GM21390 (cell line): ENCODE measurements around the gene BRSK2.
"Not testable (repeated sequence)": the region's sequence is repeated elsewhere in the genome, so short reads cannot be mapped to it uniquely, and the experiment has no call there.

Experiments used
- ATAC-seq: cut with Tn5 transposase; IDR thresholded peaks from one replicate; pipeline ENCODE4 v1.9.1; 2021; ENCODE audit not compliant: unreplicated experiment

BRSK2 gene

GRCh38 chr11:1407668-1408067 is 17.9 kb downstream of the BRSK2 start:
- ATAC-seq: no peak

DNA sequence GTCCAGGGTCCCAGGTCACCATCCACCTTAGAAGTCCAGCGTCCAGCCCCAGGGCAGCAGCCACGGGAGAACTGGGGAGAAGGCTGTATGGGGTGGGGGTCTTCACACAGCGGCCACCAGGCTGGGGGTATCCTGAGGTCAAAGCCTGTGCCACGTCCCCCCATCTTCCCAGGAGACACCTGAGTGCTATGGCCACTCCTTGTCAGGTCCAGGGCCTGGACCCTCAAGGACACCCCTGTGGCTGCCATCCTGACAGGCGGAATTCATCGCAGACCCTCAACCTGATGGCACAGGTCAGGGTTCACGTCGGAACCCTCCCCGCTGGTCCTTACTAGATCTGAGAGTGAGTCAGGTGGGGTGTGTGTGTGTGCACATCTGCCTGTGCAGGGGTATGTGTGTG is 18.6 kb downstream of the BRSK2 start:
- no peak for ATAC-seq

DNA sequence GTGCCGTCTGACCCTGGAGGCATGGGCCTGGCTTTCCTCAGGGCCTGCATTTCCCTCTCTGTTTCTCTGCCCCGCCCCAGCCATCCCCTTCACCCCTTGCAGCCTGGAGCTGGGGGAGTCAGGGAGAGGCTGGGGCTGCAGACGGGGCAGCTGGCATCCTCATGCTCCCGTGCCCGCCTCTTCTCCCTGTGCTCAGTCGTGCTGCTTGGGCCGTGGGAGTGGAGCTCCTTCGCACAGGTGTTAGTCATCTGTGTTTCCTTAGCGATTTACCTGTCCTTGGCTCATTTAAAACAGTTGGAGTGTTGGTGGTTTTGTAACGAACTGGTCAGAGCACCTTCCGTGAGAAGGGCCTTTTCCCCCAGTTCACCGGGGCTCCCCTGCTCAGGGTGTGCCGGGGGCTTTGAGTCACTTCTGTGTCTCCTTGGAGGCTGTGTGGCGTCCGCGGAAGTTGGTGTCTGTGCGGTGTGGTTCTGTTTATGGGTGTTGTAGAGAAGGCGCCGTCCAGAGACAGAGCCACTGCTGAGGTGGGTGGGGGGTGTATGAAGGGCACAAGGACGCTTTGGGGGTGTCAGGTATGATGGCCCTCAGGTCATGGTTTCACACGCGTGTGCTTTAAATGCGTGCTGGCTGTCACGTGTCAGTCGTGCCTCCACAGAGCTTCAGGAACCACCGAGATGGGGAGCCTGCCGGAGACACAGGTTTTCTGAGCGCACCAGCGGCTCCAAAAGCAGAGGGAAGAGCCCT is 19.5 kb downstream of the BRSK2 start:
- no peak for ATAC-seq

DNA sequence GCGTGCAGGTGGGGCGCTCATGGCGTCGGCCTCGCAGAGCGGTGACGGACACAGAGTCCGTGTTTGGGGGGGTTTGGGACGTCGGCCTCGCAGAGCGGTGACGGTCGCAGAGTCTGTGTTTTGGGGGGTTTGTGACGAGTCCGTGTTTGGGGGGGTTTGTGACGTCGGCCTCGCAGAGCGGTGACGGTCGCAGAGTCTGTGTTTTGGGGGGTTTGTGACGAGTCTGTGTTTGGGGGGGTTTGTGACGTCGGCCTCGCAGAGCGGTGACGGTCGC is 20.1 kb downstream of the BRSK2 start:
- ATAC-seq: not testable (repeated sequence)

GRCh38 chr11:1410366-1411291 is 20.9 kb downstream of the BRSK2 start:
- no peak for ATAC-seq

GRCh38 chr11:1411301-1411700 is 21.6 kb downstream of the BRSK2 start:
- ATAC-seq: no peak

DNA sequence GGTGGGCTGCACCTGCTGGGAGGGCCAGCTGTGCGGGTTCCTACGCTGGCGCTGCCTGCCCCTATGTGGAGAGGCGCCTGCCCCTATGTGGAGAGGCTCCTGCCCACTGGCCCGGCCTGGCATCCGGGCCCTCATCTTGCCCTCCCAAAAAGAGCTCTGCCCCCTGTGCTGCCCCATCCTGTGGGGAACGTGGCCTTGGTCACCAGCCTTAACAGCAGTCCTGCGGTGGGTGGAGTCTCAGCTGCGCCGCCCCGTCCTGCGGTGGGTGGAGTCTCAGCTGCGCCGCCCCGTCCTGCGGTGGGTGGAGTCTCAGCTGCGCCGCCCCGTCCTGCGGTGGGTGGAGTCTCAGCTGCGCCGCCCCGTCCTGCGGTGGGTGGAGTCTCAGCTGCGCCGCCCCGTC is 22.0 kb downstream of the BRSK2 start:
- ATAC-seq: not testable (repeated sequence)

GRCh38 chr11:1412377-1413095 is 22.8 kb downstream of the BRSK2 start:
- no peak for ATAC-seq

GRCh38 chr11:1414650-1415049 is 24.9 kb downstream of the BRSK2 start:
- ATAC-seq: no peak

- no peak for ATAC-seq
These were observed 25.9 kb downstream of the BRSK2 start for GRCh38 chr11:1415631-1416030.

GRCh38 chr11:1418192-1418795 is 28.6 kb downstream of the BRSK2 start:
- not testable (repeated sequence) for ATAC-seq

DNA sequence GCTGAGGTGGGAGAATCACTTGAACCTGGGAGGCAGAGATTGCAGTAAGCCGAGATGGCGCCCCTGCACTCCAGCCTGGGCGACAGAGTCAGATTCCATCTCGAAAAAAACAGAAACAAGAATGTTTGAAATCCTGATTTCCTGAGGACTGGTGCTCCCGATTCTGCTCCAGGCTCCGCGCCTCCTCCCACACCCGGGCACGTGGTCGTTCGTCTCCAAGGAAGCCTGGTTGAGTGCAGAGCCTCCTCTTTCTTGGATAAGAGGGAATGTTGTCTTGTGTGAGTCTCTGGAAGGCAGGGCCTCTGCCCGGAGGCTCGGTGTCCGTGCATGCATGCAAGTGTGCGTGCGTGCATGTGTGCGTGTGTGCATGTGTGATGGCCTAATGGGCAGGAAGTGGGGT is 30.1 kb downstream of the BRSK2 start:
- no peak for ATAC-seq

- ATAC-seq: no peak
These were observed 31.6 kb downstream of the BRSK2 start for GRCh38 chr11:1421291-1421690.

GRCh38 chr11:1422481-1422880 is 32.7 kb downstream of the BRSK2 start:
- ATAC-seq: no peak

- ATAC-seq: no peak
These were observed 33.2 kb downstream of the BRSK2 start for GRCh38 chr11:1422981-1423380.

DNA sequence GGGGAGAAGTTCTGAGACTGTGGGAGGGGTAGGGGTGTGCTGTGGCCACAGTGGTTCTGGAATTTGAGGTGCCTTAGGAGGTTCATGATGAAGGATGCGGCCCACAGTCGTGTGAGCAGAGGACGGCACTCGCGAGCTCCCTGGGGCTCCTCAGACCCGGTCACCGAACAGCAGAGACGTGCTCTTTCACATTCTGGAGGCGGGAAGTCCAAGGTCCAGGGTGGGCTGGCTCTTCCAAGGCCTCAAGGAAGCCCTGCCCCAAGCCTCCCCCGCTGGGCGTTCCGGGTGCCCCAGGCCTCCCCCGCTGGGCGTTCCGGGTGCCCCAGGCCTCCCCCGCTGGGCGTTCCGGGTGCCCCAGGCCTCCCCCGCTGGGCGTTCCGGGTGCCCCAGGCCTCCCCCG is 33.7 kb downstream of the BRSK2 start:
- not testable (repeated sequence) for ATAC-seq

DNA sequence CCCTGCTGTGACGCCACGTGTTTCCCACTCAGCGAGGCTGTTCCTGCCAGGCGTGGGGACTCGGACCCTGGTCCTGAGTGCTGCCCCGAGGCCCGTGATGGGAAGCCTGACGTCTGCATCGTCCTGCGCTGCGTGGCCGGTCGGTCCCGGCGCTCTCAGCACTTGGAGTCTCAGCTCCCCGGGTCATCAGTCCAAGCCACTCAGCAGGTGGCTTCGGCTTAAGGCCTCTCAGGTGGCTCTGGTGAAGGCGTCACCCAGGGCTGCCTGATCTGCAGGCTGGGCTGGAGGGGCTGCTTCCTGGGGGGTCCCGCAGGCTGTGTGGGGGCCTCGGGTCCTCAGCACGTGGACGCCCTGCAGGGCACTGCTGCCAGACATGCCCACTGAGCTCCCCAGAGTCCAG is 35.3 kb downstream of the BRSK2 start:
- ATAC-seq: no peak

DNA sequence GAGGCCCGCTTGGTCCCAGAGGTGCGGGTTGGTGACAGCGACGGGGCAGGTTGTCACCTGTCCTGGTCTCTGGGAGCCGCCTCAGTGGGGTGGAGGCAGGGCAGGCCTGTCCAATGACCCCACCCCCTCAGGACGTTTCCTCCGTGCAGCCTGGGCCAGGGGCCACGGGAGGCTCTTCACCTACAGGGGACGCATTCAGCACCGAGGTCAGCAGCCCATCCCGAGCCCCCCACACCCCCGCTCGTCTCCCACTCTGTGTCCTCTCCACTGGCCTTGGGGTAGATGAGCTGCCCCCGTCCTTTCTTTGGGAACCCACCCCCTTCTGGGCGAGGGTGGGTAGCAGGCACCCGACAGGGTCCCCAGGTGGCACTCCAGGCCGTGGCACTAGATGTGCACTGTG is 35.7 kb downstream of the BRSK2 start:
- no peak for ATAC-seq

- no peak for ATAC-seq
These were observed 39.1 kb downstream of the BRSK2 start for GRCh38 chr11:1428762-1429316.

DNA sequence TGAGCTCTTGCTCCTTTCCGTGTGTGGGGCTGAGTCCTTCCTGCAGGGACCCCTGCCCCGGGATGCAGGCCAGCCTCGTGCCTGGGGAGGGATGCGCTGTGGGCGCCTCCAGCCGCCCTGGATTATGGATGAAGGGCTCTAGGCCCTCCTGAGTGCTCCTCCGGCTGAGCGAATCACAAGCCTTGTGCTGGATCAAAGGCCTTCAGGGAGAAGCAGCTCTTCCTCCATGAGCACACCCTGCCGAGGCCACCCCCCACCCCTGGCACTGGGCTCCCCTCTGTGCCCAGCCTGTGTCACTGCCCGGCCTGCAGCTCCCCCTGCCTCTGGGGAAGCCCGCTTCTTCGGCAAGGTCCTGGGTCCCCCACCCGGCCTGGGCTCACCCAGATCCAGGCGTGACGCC is 43.8 kb downstream of the BRSK2 start:
- no peak for ATAC-seq
